AG09319 (cell line): ENCODE results near the gene POLR2L.

Experiments
- DNase-seq: peaks from one replicate; pipeline ENCODE4 v3.0.0-alpha.2; 2010; ENCODE audit warnings: low read depth; ENCODE audit errors: extremely low read depth
- TF ChIP-seq, protein P1 (sequence below): IDR thresholded peaks from 2 replicates; pipeline ENCODE4 v1.5.1; 2011; ENCODE audit warnings: low read depth, mild to moderate bottlenecking, inconsistent platforms, low read length, moderate library complexity

Gene POLR2L

DNA sequence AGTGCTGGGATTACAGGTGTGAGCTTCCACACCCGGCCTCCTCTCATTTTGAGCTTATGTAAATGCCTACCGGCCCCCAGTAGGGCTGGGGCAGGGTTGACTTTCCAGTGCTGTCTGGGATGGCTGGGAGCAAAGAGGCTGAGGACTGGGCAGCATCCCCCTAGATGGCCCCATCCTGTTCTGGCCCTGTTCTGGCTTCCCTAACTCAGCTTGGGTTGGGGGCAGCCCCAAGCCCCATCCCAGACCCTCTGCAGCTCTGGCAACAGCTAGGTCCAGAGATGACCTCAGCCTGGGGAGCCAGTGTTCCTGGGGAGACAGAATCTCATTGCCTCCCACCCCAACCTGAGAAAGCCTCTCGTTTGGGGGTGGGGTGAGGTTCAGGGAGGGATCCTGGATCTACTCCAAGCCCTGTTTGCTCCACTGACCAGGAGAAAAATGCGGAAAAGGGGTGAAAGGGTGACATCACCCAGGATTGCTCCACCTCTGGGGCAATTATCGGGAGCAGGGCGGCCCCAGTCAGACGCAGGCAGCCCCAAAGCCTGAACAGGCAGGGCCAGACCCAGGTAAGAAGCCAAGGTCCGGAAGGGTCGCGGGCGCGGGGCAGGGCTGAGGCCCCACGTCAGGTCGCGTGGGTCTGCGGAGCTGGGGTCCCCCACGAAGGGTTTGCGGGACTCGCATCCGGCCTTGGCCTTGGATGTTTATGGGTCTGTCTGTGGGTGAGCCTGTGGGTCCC lies 23.8 kb downstream of the POLR2L start, which contains the start of gene PNPLA2:
Gene PNPLA2 (plus strand): TSS at position 519 of the 733 bp plus-strand sequence. CDS start 805 bp downstream, outside the sequence.
- DNase-seq = no peak
- TF ChIP-seq, protein P1, sequence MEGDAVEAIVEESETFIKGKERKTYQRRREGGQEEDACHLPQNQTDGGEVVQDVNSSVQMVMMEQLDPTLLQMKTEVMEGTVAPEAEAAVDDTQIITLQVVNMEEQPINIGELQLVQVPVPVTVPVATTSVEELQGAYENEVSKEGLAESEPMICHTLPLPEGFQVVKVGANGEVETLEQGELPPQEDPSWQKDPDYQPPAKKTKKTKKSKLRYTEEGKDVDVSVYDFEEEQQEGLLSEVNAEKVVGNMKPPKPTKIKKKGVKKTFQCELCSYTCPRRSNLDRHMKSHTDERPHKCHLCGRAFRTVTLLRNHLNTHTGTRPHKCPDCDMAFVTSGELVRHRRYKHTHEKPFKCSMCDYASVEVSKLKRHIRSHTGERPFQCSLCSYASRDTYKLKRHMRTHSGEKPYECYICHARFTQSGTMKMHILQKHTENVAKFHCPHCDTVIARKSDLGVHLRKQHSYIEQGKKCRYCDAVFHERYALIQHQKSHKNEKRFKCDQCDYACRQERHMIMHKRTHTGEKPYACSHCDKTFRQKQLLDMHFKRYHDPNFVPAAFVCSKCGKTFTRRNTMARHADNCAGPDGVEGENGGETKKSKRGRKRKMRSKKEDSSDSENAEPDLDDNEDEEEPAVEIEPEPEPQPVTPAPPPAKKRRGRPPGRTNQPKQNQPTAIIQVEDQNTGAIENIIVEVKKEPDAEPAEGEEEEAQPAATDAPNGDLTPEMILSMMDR = no peak

DNA sequence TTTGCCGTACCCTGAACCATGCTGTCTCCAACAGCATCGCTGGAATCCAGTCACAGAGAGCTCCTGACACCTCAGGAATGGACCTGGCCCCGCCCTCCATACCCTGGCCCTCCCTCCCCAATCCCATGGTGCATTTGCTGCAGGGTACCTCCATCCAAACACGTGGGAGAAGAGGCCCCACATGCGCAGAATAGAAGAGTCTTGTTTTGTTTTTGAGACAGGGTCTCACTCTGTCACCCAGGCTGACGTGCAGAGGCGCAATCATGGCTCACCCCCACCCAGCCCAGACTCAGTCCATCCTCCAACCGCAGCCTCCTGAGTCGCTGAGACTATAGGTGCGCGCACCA lies 25.9 kb downstream of the POLR2L start:
- TF ChIP-seq, protein P1 = no peak
- DNase-seq = no peak

DNA sequence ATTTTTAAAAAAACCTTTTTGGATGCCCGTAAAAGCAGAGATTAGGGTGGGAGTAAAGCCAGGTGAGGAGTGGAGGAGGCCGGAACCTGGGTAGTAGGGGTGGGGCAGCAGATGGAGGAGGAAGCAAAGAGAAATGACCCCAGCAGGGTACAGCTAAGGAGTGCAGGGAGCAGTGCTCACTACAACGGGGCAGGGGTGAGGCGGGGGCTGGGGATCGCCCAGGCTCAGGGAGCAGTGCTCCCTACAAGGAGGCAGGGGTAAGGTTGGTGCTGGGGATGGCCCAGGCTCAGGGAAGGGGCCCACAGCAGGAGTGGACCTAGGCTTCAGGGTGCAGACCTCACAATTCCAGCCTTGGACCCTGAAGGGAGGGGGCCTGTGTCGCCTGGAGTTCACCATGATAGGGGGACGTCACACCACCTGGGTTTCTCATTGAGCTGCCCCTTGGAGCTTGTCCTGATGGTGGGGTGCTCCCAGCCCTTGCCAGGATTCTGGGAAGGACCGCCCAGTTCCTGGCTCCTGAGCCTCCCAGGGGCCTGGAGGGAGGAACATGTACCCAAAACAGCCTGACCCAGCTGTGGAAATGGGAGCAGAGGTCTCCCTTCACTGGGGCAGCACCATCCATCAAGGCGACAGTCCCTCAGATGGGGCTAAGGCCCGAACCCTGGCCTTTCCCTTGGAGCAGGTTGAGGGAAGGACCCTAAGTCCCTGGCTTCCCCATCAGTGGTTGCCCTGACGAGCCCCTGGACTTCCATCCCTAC lies 26.5 kb downstream of the POLR2L start:
- DNase-seq = no peak
- TF ChIP-seq, protein P1 = no peak

DNA sequence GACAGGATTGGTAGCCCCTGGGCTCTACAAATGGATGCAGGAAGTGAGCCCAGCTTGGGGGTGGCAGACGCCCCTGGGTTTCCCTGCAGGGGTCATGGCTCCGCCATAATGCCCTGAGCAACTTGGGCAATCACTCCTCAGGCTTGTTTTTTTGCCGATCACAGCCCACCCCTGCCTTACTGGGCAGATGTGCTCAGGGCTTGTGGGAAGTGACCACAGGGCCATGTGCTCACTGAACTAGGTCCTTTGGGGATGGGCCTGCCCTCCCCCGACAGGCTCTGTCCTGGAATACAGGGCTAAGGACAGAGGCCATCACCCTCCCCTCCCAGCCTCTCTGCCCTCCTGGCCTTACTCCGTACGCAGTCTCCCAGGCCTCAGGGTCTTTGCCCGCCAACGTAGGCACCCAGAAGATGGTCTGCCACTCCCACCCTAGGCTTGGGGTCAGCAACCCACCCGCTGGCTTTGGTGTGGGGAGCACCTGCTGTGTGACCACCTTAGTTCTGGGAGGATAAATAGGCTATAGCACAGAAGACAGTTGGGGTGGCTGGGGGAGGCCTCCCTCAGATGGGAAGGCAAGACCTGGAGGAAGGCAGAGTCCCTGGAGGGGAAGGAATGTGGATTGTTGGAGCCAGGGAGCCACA lies 28.8 kb downstream of the POLR2L start:
- TF ChIP-seq, protein P1 = no peak
- DNase-seq = no peak

DNA sequence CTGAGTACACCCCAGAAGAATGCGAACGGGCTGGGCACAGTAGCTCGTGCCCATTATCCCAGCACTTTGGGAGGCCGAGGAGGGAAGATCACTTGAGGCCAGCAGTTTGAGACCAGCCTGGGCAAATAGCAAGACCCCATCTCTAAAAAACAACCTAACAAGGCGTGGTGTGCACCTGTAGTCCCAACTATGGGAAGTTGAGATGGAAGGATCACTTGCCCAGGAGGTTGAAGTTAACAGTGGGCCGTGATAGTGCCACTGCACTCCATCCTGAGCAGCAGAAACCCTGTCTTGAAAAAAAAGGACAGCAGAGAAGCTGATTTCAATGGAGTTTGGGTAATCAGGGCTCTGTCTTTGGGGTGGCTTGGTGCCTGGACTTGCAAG lies 29.3 kb downstream of the POLR2L start:
- TF ChIP-seq, protein P1 = no peak
- DNase-seq = no peak

DNA sequence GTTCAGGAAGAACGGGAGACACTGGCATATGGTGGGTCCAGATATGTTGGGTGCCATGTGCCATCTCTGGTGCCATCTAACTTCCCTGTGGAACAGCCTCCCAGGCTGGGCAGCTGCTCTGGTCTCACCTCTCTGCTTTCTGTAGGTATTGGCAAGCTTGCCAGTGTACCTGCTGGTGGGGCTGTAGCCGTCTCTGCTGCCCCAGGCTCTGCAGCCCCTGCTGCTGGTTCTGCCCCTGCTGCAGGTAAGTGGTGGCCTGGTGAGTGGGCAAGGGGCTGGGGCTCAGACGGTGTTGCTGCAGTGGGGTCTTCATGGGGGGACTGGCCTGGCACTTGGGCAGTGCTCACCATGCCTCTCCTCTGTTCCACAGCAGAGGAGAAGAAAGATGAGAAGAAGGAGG lies 29.9 kb downstream of the POLR2L start:
- DNase-seq = no peak
- TF ChIP-seq, protein P1 = no peak
